WTC11 (cell line): Measurements from ENCODE around the gene NCOA1. TPM values are rescaled to one million over a fixed set of nuclear protein-coding genes. Genes with fewer than 3 reads are reported as not detected.

Source experiments
- ATAC-seq: fragments of 200-7000 bp; cut with Tn5 transposase; 2 replicates; pipeline ENCODE4 v1.10.0; 2021; ENCODE audit warnings: mild to moderate bottlenecking, moderate library complexity
- CTCF ChIA-PET: fragments of 300-600 bp; sonication (Branson Sonifier 250); formaldehyde crosslinking; loops from one replicate; lab custom pipeline; 2021; ENCODE audit warnings: antibody characterized with exemption; lab: Charles Lee
- POLR2A ChIA-PET: fragments of 350-600 bp; sonication (Branson Sonifier 250); formaldehyde crosslinking; loops from one replicate; lab custom pipeline; 2021; ENCODE audit warnings: antibody characterized with exemption; lab: Charles Lee
- DNase-seq: peaks from one replicate; pipeline ENCODE4 v3.0.0; 2021; ENCODE audit warnings: low spot score
- H3K27ac Mint-ChIP-seq: 2 replicates; pipeline ENCODE4 v1.8.0; 2021; ENCODE audit warnings: mixed read lengths
- H3K27me3 Mint-ChIP-seq: 2 replicates; pipeline ENCODE4 v1.8.0; 2021; ENCODE audit warnings: low read depth, mild to moderate bottlenecking, moderate library complexity, mixed read lengths
- H3K36me3 Mint-ChIP-seq: 2 replicates; pipeline ENCODE4 v1.8.0; 2021; ENCODE audit warnings: mixed read lengths
- H3K4me1 Mint-ChIP-seq: 2 replicates; pipeline ENCODE4 v1.8.0; 2022; ENCODE audit warnings: mixed read lengths
- H3K4me3 Mint-ChIP-seq: 2 replicates; pipeline ENCODE4 v1.8.0; 2021; ENCODE audit warnings: mild to moderate bottlenecking, moderate library complexity, mixed read lengths
- H3K9me3 Mint-ChIP-seq: 2 replicates; pipeline ENCODE4 v1.8.0; 2021; ENCODE audit warnings: mixed read lengths
- CBFB ChIP-seq: sonication (generic); formaldehyde crosslinking; IDR thresholded peaks from 2 replicates; pipeline ENCODE4 v1.8.1; 2022; ENCODE audit warnings: mild to moderate bottlenecking, low read depth, missing genetic modification reagents
- E2F4 ChIP-seq: sonication (generic); formaldehyde crosslinking; IDR thresholded peaks from 2 replicates; pipeline ENCODE4 v1.8.1; 2022; ENCODE audit warnings: low read depth, mild to moderate bottlenecking, moderate library complexity, missing genetic modification reagents, borderline replicate concordance
- ELF4 ChIP-seq: sonication (generic); formaldehyde crosslinking; IDR thresholded peaks from 2 replicates; pipeline ENCODE4 v1.8.1; 2022; ENCODE audit warnings: low read depth, mild to moderate bottlenecking, moderate library complexity, missing genetic modification reagents
- EMX1 ChIP-seq: fragments of 250-450 bp; sonication (Bioruptor Pico); IDR thresholded peaks from 2 replicates; pipeline ENCODE4 v1.8.0; 2021; ENCODE audit warnings: mild to moderate bottlenecking
- FOXJ3 ChIP-seq: sonication (generic); formaldehyde crosslinking; IDR thresholded peaks from 2 replicates; pipeline ENCODE4 v1.9.0; 2021; ENCODE audit warnings: missing genetic modification reagents, mild to moderate bottlenecking, borderline replicate concordance
- GTF2I ChIP-seq: fragments of 250-450 bp; sonication (Bioruptor Pico); conservative IDR thresholded peaks from 2 replicates; pipeline ENCODE4 v1.4.0; 2021; ENCODE audit warnings: mild to moderate bottlenecking
- HMGXB4 ChIP-seq: sonication (generic); formaldehyde crosslinking; IDR thresholded peaks from 2 replicates; pipeline ENCODE4 v1.8.1; 2023; ENCODE audit warnings: mild to moderate bottlenecking, moderate library complexity, missing genetic modification reagents
- KAT7 ChIP-seq: sonication (generic); formaldehyde crosslinking; IDR thresholded peaks from 2 replicates; pipeline ENCODE4 v1.8.1; 2023; ENCODE audit warnings: missing genetic modification reagents, mild to moderate bottlenecking, borderline replicate concordance
- NFATC4 ChIP-seq: fragments of 250-450 bp; sonication (Bioruptor Pico); IDR thresholded peaks from 2 replicates; pipeline ENCODE4 v1.9.0; 2021; ENCODE audit warnings: mild to moderate bottlenecking
- NFYB ChIP-seq: sonication (generic); formaldehyde crosslinking; conservative IDR thresholded peaks from 2 replicates; pipeline ENCODE4 v1.8.0; 2022; ENCODE audit warnings: low read depth, missing genetic modification reagents
- PRRX2 ChIP-seq: fragments of 250-450 bp; sonication (Bioruptor Pico); IDR thresholded peaks from 2 replicates; pipeline ENCODE4 v1.8.0; 2021; ENCODE audit warnings: mild to moderate bottlenecking
- RELA ChIP-seq: sonication (generic); formaldehyde crosslinking; IDR thresholded peaks from 2 replicates; pipeline ENCODE4 v1.8.1; 2022; ENCODE audit warnings: missing genetic modification reagents, mild to moderate bottlenecking, borderline replicate concordance
- RORB ChIP-seq: fragments of 250-450 bp; sonication (Bioruptor Pico); IDR thresholded peaks from 2 replicates; pipeline ENCODE4 v1.9.0; 2021; ENCODE audit warnings: mild to moderate bottlenecking
- SMAD4 ChIP-seq: sonication (generic); formaldehyde crosslinking; IDR thresholded peaks from 2 replicates; pipeline ENCODE4 v1.8.0; 2022; ENCODE audit warnings: mild to moderate bottlenecking, missing genetic modification reagents
- SP1 ChIP-seq: sonication (generic); formaldehyde crosslinking; conservative IDR thresholded peaks from 2 replicates; pipeline ENCODE4 v1.8.1; 2022; ENCODE audit warnings: missing genetic modification reagents
- TCF7 ChIP-seq: sonication (generic); formaldehyde crosslinking; IDR thresholded peaks from 2 replicates; pipeline ENCODE4 v1.8.0; 2022; ENCODE audit warnings: mild to moderate bottlenecking, low read depth, missing genetic modification reagents, moderate library complexity
- TEAD1 ChIP-seq: sonication (generic); formaldehyde crosslinking; IDR thresholded peaks from 2 replicates; pipeline ENCODE4 v1.8.0; 2022; ENCODE audit warnings: mild to moderate bottlenecking, missing genetic modification reagents
- TEAD4 ChIP-seq: sonication (generic); formaldehyde crosslinking; IDR thresholded peaks from 2 replicates; pipeline ENCODE4 v1.8.0; 2022; ENCODE audit warnings: mild to moderate bottlenecking, missing genetic modification reagents
- USF2 ChIP-seq: sonication (generic); formaldehyde crosslinking; IDR thresholded peaks from 2 replicates; pipeline ENCODE4 v1.8.1; 2023; ENCODE audit warnings: mild to moderate bottlenecking, missing genetic modification reagents, moderate library complexity
- ZBTB21 ChIP-seq: sonication (generic); formaldehyde crosslinking; IDR thresholded peaks from 2 replicates; pipeline ENCODE4 v1.8.1; 2023; ENCODE audit warnings: mild to moderate bottlenecking, missing genetic modification reagents, borderline replicate concordance
- ZNF263 ChIP-seq: sonication (generic); formaldehyde crosslinking; IDR thresholded peaks from 2 replicates; pipeline ENCODE4 v1.8.1; 2022; ENCODE audit warnings: low read depth, mild to moderate bottlenecking, moderate library complexity, missing genetic modification reagents
- ZNF317 ChIP-seq: sonication (generic); formaldehyde crosslinking; IDR thresholded peaks from 2 replicates; pipeline ENCODE4 v1.8.1; 2023; ENCODE audit warnings: low read depth, mild to moderate bottlenecking, moderate library complexity, missing genetic modification reagents, borderline replicate concordance
- ZNF396 ChIP-seq: fragments of 250-450 bp; sonication (Bioruptor Pico); IDR thresholded peaks from 2 replicates; pipeline ENCODE4 v1.8.0; 2021; ENCODE audit warnings: mild to moderate bottlenecking, moderate library complexity, borderline replicate concordance
- ZNF416 ChIP-seq: fragments of 250-450 bp; sonication (Bioruptor Pico); IDR thresholded peaks from 2 replicates; pipeline ENCODE4 v1.9.0; 2021; ENCODE audit warnings: mild to moderate bottlenecking, inconsistent platforms
- ZNF671 ChIP-seq: fragments of 250-450 bp; sonication (Bioruptor Pico); IDR thresholded peaks from 2 replicates; pipeline ENCODE4 v1.8.0; 2021; ENCODE audit warnings: mild to moderate bottlenecking
- total RNA-seq: library from RNA; stranded (reverse); gene quantifications from 3 replicates; pipeline ENCODE4 v1.2.3, GENCODE V29; 2021
- TF ChIP-seq, protein P1 (sequence below): sonication (generic); formaldehyde crosslinking; IDR thresholded peaks from 2 replicates; pipeline ENCODE4 v1.8.0; 2022; ENCODE audit warnings: mild to moderate bottlenecking, missing genetic modification reagents
- TF ChIP-seq, protein P2 (sequence below): fragments of 250-450 bp; sonication (Bioruptor Pico); IDR thresholded peaks from 2 replicates; pipeline ENCODE4 v1.9.0; 2021; ENCODE audit warnings: mild to moderate bottlenecking

The NCOA1 gene
- total RNA-seq, 1 experiment from 2014 or later = 16.9 TPM

GRCh38 chr2:24642351-24642750 is 151.3 kb downstream of the NCOA1 start:
- Mint-ChIP-seq H3K4me3 (no peak overlapping the region), H3K27ac (no peak overlapping the region), H3K4me1 (no peaks in the 10 kb centered on the region), H3K27me3 (no peaks in the 10 kb centered on the region), H3K9me3 (peaks cover 11% of the 10 kb centered on the region), H3K36me3 (no peaks in the 10 kb centered on the region)
- ATAC-seq (no peak), DNase-seq (no peak)
- ChIA-PET CTCF (no interaction called here), POLR2A (no interaction called here)
- TF ChIP-seq, protein P1, sequence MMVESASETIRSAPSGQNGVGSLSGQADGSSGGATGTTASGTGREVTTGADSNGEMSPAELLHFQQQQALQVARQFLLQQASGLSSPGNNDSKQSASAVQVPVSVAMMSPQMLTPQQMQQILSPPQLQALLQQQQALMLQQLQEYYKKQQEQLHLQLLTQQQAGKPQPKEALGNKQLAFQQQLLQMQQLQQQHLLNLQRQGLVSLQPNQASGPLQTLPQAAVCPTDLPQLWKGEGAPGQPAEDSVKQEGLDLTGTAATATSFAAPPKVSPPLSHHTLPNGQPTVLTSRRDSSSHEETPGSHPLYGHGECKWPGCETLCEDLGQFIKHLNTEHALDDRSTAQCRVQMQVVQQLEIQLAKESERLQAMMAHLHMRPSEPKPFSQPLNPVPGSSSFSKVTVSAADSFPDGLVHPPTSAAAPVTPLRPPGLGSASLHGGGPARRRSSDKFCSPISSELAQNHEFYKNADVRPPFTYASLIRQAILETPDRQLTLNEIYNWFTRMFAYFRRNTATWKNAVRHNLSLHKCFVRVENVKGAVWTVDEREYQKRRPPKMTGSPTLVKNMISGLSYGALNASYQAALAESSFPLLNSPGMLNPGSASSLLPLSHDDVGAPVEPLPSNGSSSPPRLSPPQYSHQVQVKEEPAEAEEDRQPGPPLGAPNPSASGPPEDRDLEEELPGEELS (CRISPR knock-in tag) = no peak
- TF ChIP-seq ELF4 (CRISPR knock-in tag) (no peak), NFATC4 (CRISPR knock-in tag) (no peak), ZNF416 (no peak), TCF7 (CRISPR knock-in tag) (no peak), TEAD4 (CRISPR knock-in tag) (no peak), FOXJ3 (CRISPR knock-in tag) (no peak), USF2 (no peak), E2F4 (no peak), SP1 (CRISPR knock-in tag) (no peak), KAT7 (CRISPR knock-in tag) (no peak)

DNA sequence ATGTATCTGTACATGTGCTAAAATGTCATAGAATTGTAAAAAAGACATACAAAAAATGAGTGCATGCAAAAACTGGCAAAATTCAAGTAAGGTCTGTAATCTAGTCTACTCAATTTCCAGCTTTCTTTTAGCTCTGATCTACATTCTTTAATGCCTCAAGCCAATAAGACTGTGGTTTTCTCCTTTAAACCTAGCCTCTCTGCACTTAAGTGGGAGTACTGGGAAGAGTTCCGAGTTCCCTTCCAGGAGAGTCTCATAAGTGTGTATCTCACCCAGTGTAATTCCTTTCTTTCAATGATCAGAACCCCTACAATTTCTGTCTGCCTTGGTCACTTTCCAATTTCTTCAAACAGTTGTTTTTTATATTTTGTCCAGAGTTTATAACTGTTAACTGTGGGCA is 152.0 kb downstream of the NCOA1 start:
- no peak overlapping the region for H3K4me3 Mint-ChIP-seq
- no peak overlapping the region for H3K27ac Mint-ChIP-seq
- H3K4me1 Mint-ChIP-seq = no peaks in the 10 kb centered on the region
- peaks cover 6% of the 10 kb centered on the region for H3K9me3 Mint-ChIP-seq
- POLR2A ChIA-PET = no interaction called here
- CTCF ChIA-PET = no interaction called here
- no peak for ATAC-seq
- no peaks in the 10 kb centered on the region for H3K36me3 Mint-ChIP-seq
- no peak for TF ChIP-seq ZNF317 (CRISPR knock-in tag)
- no peak for TF ChIP-seq CBFB (CRISPR knock-in tag)
- no peak for TF ChIP-seq ZNF671
- no peak for TF ChIP-seq RELA (CRISPR knock-in tag)
- TF ChIP-seq, protein P2, sequence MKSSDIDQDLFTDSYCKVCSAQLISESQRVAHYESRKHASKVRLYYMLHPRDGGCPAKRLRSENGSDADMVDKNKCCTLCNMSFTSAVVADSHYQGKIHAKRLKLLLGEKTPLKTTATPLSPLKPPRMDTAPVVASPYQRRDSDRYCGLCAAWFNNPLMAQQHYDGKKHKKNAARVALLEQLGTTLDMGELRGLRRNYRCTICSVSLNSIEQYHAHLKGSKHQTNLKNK (CRISPR knock-in tag) = no peak
- TF ChIP-seq, all 79 proteins: peak for 0
- no peaks in the 10 kb centered on the region for H3K27me3 Mint-ChIP-seq
- DNase-seq = no peak

- Mint-ChIP-seq H3K4me3 (no peak overlapping the region), H3K36me3 (no peaks in the 10 kb centered on the region), H3K4me1 (no peaks in the 10 kb centered on the region), H3K27ac (no peak overlapping the region), H3K9me3 (no peaks in the 10 kb centered on the region), H3K27me3 (no peaks in the 10 kb centered on the region)
- DNase-seq (no peak), ATAC-seq (no peak)
- CTCF ChIA-PET = interaction anchor here (0.6 kb wide), 1 partner anchor 128 kb away, joined by 4 read pairs; no protein-coding TSS in a partner anchor
- POLR2A ChIA-PET = no interaction called here
- no peak for TF ChIP-seq SMAD4 (CRISPR knock-in tag)
- TF ChIP-seq ZBTB21 = no peak
- no peak for TF ChIP-seq ZNF396 (CRISPR knock-in tag)
- TF ChIP-seq, protein P2 (CRISPR knock-in tag) = no peak
- TF ChIP-seq TEAD1 (CRISPR knock-in tag) = no peak
- no peak for TF ChIP-seq ZNF317 (CRISPR knock-in tag)
- TF ChIP-seq PRRX2 (CRISPR knock-in tag) = no peak
- no peak for TF ChIP-seq ZNF416
- no peak for TF ChIP-seq ZNF263 (CRISPR knock-in tag)
- TF ChIP-seq GTF2I = no peak
- TF ChIP-seq HMGXB4 (CRISPR knock-in tag) = no peak
- no peak for TF ChIP-seq EMX1
- TF ChIP-seq NFYB = no peak
- no peak for TF ChIP-seq RORB (CRISPR knock-in tag)
Measured at GRCh38 chr2:24644032-24644431, 153.0 kb downstream of the NCOA1 start.
